AG04449 (cell line): Measurements from ENCODE around the gene FAM89B.
A peak's percentile ranks its signal among the peaks of the same experiment; 100 is the strongest.

Experiments
- CTCF ChIA-PET: fragments of 350-600 bp; formaldehyde crosslinking; extraction: SDS; loops from one replicate; lab custom pipeline; 2021; ENCODE audit warnings: antibody characterized with exemption; lab: Yijun Ruan, JAX
- POLR2A ChIA-PET: fragments of 400-600, 350-600 bp; formaldehyde crosslinking; extraction: SDS; loops from one replicate; lab custom pipeline; 2020; ENCODE audit warnings: antibody characterized with exemption, inconsistent platforms; lab: Yijun Ruan, JAX
- DNase-seq: peaks from one replicate; pipeline ENCODE4 v3.0.0-alpha.2; 2010; ENCODE audit warnings: low read depth, low spot score
- H3K4me3 ChIP-seq: 2 replicates; pipeline ENCODE4 v1.5.1; 2011; ENCODE audit warnings: low read depth, mild to moderate bottlenecking, control low read depth, low read length
- CTCF ChIP-seq: IDR thresholded peaks from one replicate; pipeline ENCODE4 v1.5.1; 2011; ENCODE audit warnings: mild to moderate bottlenecking, moderate library complexity, low read length, control low read depth, inconsistent platforms; ENCODE audit not compliant: insufficient read depth; ENCODE audit errors: missing control alignments

The FAM89B gene

GRCh38 chr11:65538232-65538914 is 34.0 kb upstream of the FAM89B start:
- no peak for TF ChIP-seq CTCF
- ChIA-PET CTCF (interaction anchor here (1.0 to 10.0 kb wide), 3 partner anchors 9 to 53 kb away, joined by 3 to 207 read pairs (median 182); partner anchors contain the start of genes FAM89B, KCNK7, LTBP3 and ZNRD2), POLR2A (interaction anchor here (0.9 to 2.2 kb wide), 4 partner anchors 9 to 100 kb away, joined by 4 to 5 read pairs (median 5); partner anchors contain the start of genes SIPA1 and ZNRD2)
- no peak for DNase-seq
- H3K4me3 ChIP-seq: no peak overlapping the region

GRCh38 chr11:65538915-65539743 is 33.2 kb upstream of the FAM89B start:
- no peak for TF ChIP-seq CTCF
- POLR2A ChIA-PET: interaction anchor here (2.2 to 3.4 kb wide), 2 partner anchors 10 to 33 kb away, joined by 5 to 28 read pairs; partner anchors contain the start of genes FAM89B and ZNRD2
- CTCF ChIA-PET: interaction anchor here (1.0 to 10.0 kb wide), 10 partner anchors 8 to 76 kb away, joined by 3 to 207 read pairs (median 34); partner anchors contain the start of genes EHBP1L1, FAM89B, KCNK7 and LTBP3
- DNase-seq: no peak
- H3K4me3 ChIP-seq: no peak overlapping the region

GRCh38 chr11:65539744-65540289 is 32.5 kb upstream of the FAM89B start:
- ChIA-PET POLR2A (interaction anchor here (0.6 to 3.4 kb wide), 10 partner anchors 9 to 533 kb away, joined by 3 to 28 read pairs (median 5); partner anchors contain the start of genes EHBP1L1, FAM89B, KCNK7 and PCNX3), CTCF (interaction anchor here (0.8 to 10.0 kb wide), 17 partner anchors 9 to 184 kb away, joined by 3 to 207 read pairs (median 16); partner anchors contain the start of genes EHBP1L1, FAM89B, KAT5 and KCNK7)
- H3K4me3 ChIP-seq: peak overlapping the region; percentile 46
- no peak for TF ChIP-seq CTCF
- DNase-seq: no peak

GRCh38 chr11:65540290-65541092 is 31.8 kb upstream of the FAM89B start:
- peak overlapping the region; percentile 55 for H3K4me3 ChIP-seq
- TF ChIP-seq CTCF: peak; percentile 81
- CTCF ChIA-PET: interaction anchor here (0.8 to 10.0 kb wide), 24 partner anchors 10 to 292 kb away, joined by 3 to 207 read pairs (median 6); partner anchors contain the start of genes EHBP1L1, FAM89B, KAT5 and KCNK7
- POLR2A ChIA-PET: interaction anchor here (0.6 to 3.4 kb wide), 13 partner anchors 10 to 533 kb away, joined by 3 to 28 read pairs (median 5); partner anchors contain the start of genes EHBP1L1, FAM89B, KCNK7 and MALAT1
- no peak for DNase-seq

GRCh38 chr11:65541093-65541982 is 31.0 kb upstream of the FAM89B start:
- ChIA-PET POLR2A (interaction anchor here (0.6 to 3.4 kb wide), 9 partner anchors 16 to 76 kb away, joined by 3 to 28 read pairs (median 5); partner anchors contain the start of genes EHBP1L1, FAM89B, PCNX3 and SCYL1), CTCF (interaction anchor here (0.8 to 10.0 kb wide), 27 partner anchors 10 to 291 kb away, joined by 3 to 207 read pairs (median 5); partner anchors contain the start of genes EHBP1L1, FAM89B, KAT5 and KCNK7)
- no peak for TF ChIP-seq CTCF
- DNase-seq: no peak
- peak overlapping the region; percentile 55 for H3K4me3 ChIP-seq
